ENCODE measurements around the gene SPEF1.

SPEF1 gene

DNA sequence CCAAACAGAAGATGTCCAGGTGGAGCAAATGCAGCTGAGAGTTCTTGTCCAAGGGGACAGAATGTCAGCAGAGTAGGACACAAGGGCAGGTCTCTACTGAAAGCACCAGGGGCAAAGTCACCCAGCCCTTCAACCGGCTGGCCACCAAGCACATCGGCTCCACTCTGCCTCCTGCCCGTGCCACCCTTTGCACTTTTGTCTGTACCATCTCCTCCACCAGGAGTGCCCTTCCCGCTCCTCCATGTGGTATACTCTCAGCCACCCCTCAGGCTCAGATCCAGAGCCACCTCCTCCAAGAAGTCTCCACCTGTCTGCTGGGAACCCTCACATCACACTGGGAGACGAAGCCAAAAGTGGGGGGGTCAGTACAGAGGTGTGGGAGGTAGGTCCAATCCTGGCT is 52.9 kb downstream of the SPEF1 start:
- no peak for DNase-seq

All from NCI-H1417 (cell line).